ENCODE data around the gene ZNHIT2. TPM values are rescaled to one million over a fixed set of nuclear protein-coding genes. Genes with fewer than 3 reads are reported as not detected.

ZNHIT2 gene
- total RNA-seq, 3 donors from 2014 or later, result 5.1 to 8.3 (median 6.0) TPM

- DNase-seq (peak in 2 of 3 donors; percentile 54 to 72), ATAC-seq (no peak)
- intact Hi-C loops (cut with DNase I, micrococcal nuclease), result no loop called here
Observed at GRCh38 chr11:65133724-65134123, 16.2 kb upstream of the ZNHIT2 start.

GRCh38 chr11:65132988-65133700, 15.6 kb upstream of the ZNHIT2 start:
- H3K4me3 ChIP-seq, result peak overlapping the region; percentile 92
- DNase-seq (peak; percentile 89 to 94 (median 91)), ATAC-seq (peak; percentile 51)
- TF ChIP-seq, protein P1, sequence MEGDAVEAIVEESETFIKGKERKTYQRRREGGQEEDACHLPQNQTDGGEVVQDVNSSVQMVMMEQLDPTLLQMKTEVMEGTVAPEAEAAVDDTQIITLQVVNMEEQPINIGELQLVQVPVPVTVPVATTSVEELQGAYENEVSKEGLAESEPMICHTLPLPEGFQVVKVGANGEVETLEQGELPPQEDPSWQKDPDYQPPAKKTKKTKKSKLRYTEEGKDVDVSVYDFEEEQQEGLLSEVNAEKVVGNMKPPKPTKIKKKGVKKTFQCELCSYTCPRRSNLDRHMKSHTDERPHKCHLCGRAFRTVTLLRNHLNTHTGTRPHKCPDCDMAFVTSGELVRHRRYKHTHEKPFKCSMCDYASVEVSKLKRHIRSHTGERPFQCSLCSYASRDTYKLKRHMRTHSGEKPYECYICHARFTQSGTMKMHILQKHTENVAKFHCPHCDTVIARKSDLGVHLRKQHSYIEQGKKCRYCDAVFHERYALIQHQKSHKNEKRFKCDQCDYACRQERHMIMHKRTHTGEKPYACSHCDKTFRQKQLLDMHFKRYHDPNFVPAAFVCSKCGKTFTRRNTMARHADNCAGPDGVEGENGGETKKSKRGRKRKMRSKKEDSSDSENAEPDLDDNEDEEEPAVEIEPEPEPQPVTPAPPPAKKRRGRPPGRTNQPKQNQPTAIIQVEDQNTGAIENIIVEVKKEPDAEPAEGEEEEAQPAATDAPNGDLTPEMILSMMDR (IDR thresholded peaks at IDR 0.05), result no peak
- H3K9me3 ChIP-seq, result no peaks in the 10 kb centered on the region
- intact Hi-C loops (cut with DNase I, micrococcal nuclease), result no loop called here
- H3K36me3 ChIP-seq (ENCODE audit: low read depth), result peaks cover 22% of the 10 kb centered on the region
- H3K4me1 ChIP-seq (ENCODE audit: low read depth), result peaks cover 22% of the 10 kb centered on the region

More at GRCh38 chr11:65133724-65134123, 16.2 kb upstream of the ZNHIT2 start:
- Histone ChIP-seq H3K36me3 (ENCODE audit: low read depth) (peaks cover 22% of the 10 kb centered on the region), H3K9me3 (no peaks in the 10 kb centered on the region), H3K4me1 (ENCODE audit: low read depth) (peaks cover 22% of the 10 kb centered on the region), H3K4me3 (peak overlapping the region; percentile 92)
- TF ChIP-seq, protein P1 (IDR thresholded peaks at IDR 0.05), result no peak

DNA sequence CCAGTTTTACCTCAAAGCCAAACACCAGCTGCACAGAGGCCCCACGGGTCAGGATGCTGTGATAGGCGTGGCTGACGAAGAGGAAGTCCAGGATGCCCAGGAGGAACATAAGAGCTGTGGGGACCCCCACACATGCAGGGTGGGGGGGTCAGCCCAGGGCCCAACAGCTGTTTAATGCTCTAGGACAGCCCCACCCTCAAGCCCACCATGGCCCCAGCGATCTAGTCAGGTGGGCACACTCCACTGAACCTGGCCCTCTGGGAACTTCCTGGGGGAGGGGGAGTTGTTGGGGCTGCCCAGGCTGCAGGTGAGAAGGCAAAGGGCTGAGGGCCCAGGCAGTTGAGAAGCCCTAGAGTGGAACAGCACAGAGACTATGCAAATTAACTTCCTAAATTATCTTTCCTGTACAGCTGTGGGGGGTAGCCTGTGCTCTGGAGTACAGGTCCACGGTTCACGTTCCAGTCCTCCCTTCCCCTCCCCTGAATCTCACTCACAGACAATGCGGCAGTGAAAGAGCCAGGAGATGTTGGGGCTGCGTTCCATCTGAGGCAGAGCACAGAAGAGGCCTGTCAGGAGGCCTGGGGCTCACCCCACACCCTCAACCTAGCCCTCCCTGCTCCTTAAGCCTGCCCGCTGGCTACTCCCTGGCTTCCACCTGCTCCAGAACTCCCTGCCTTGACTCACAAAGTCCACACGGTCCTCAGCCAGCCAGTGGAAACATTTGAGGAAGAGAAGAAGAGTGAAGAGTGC, 14.9 kb upstream of the ZNHIT2 start:
- intact Hi-C loops (cut with DNase I, micrococcal nuclease), result no loop called here
- DNase-seq (peak in 2 of 3 donors; percentile 42 to 68), ATAC-seq (no peak)
- no peaks in the 10 kb centered on the region for H3K9me3 ChIP-seq
- H3K4me1 ChIP-seq (ENCODE audit: low read depth), result peaks cover 22% of the 10 kb centered on the region
- H3K4me3 ChIP-seq, result no peak overlapping the region
- TF ChIP-seq, protein P1 (IDR thresholded peaks at IDR 0.05), result no peak
- peaks cover 22% of the 10 kb centered on the region for H3K36me3 ChIP-seq (ENCODE audit: low read depth)

DNA sequence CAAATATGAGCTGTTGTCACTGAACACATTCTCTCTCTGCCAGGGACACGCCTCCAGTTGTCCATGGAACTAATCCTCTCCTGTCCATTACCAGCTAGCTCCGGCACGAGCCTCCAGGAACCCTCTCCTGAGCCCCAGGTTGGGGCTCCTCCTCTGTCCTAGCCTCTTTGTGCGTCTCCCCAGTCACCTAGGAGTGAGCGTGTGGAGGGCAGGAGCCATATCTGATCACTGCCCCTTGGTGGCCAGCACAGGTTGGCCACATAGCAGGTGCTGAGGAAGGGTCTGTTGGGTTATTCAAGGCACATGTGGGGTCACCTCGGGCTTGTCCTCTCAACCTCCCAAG, 14.4 kb upstream of the ZNHIT2 start:
- no peak for ATAC-seq
- Histone ChIP-seq H3K4me3 (no peak overlapping the region), H3K36me3 (ENCODE audit: low read depth) (peaks cover 22% of the 10 kb centered on the region), H3K9me3 (no peaks in the 10 kb centered on the region), H3K4me1 (ENCODE audit: low read depth) (peaks cover 22% of the 10 kb centered on the region)
- DNase-seq, result no peak
- intact Hi-C loops (cut with DNase I, micrococcal nuclease), result no loop called here
- TF ChIP-seq, protein P1 (IDR thresholded peaks at IDR 0.05), result no peak

DNA sequence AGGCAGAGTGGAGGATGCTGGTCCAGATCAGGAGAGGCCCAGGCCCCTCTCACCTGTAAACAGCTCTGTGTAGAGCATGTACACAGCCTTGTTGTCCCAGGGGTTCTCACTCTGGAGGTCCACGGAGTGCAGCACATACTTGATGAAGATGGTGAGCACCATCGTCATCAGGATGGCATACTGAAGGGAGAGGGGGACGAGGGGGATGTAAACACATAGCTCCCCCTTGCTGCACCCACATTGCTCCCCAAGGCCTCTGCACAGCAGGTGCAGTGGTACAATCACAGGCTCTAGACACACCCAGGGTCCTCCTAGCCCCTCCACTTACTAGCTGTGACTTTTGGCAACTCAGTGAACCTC, 13.9 kb upstream of the ZNHIT2 start:
- DNase-seq (no peak), ATAC-seq (no peak)
- peaks cover 22% of the 10 kb centered on the region for H3K4me1 ChIP-seq (ENCODE audit: low read depth)
- H3K9me3 ChIP-seq, result no peaks in the 10 kb centered on the region
- no peak overlapping the region for H3K4me3 ChIP-seq
- intact Hi-C loops (cut with DNase I, micrococcal nuclease), result no loop called here
- peaks cover 27% of the 10 kb centered on the region for H3K36me3 ChIP-seq (ENCODE audit: low read depth)
- TF ChIP-seq, protein P1 (IDR thresholded peaks at IDR 0.05), result no peak

All from mucosa of descending colon (tissue), 3 donors.